GM19452 (cell line): Measurements from ENCODE around the gene CCDC33.
"Not testable (repeated sequence)": the region's sequence is repeated elsewhere in the genome, so short reads cannot be mapped to it uniquely, and the experiment has no call there.

ENCODE experiments used
- ATAC-seq: cut with Tn5 transposase; IDR thresholded peaks from one replicate; pipeline ENCODE4 v1.9.1; 2021; ENCODE audit not compliant: unreplicated experiment

The CCDC33 gene

DNA sequence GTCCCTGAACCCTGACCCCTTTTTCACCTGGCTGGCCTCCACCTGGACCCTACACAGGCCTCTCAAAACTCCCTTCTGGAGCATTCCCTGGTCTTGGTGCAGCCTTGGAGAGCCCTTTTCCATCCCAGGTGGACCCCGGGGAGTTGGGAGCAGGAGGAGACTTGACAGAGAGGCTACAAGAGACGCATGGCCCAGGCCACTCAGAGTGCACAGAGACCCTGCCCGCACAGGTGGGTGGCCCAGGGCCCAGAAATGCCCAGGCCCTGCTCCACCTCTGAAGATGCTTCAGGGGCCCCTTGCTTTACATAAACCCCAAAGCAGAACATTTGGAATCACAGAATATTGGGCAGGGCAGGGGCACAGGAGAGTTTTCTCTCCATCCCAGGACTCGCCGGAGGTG is 97.0 kb downstream of the CCDC33 start:
- ATAC-seq: no peak

DNA sequence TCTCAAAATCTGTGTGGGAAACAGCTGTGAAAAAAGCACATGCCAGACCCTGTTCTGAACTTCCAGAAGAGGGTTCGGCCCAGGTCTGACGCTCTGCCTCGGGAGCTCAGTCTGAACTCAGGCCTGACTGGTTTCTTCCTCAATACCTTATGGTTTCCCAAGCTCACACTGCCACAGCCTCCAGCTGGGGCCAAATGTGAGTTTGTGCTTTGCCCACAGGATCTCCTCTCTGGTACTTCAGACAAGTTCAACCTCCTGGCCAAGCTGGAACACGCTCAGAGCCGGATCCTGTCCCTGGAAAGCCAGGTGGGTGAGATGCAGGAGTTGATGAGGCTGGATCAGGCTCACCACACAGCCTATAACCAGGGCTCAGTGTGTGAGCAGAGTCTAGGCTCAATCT is 97.5 kb downstream of the CCDC33 start:
- no peak for ATAC-seq

DNA sequence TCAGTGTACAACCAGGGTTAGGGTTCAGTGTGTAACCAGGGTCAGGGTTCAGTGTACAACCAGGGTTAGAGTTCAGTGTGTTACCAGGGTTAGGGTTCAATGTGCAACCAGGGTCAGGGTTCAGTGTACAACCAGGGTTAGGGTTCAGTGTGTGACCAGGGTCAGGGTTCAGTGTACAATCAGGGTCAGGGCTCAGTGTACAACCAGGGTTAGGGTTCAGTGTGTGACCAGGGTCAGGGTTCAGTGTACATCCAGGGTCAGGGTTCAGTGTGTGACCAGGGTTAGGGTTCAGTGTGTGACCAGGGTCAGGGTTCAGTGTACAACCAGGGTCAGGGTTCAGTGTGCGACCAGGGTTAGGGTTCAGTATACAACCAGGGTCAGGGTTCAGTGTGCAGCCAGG is 98.0 kb downstream of the CCDC33 start:
- no peak for ATAC-seq

DNA sequence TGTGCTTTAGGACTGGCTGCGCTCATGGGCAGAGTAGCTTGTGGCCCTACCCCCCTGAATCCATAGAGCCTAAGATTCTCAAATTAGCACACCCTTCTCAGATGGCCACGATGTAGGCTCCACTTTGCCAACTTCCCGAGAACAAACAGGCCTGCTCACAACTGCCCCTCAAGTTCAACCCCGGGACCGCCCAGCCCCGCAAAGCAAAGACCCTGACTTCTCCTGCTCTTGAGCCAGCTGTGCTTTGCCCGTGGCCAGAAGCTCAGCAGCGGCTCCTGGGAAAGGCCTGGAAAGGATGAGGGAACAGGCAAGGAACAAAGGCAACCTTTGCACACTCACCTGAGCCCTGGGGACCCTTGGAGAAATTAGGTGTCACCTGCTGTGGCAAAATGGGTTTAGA is 99.3 kb downstream of the CCDC33 start:
- ATAC-seq: no peak

DNA sequence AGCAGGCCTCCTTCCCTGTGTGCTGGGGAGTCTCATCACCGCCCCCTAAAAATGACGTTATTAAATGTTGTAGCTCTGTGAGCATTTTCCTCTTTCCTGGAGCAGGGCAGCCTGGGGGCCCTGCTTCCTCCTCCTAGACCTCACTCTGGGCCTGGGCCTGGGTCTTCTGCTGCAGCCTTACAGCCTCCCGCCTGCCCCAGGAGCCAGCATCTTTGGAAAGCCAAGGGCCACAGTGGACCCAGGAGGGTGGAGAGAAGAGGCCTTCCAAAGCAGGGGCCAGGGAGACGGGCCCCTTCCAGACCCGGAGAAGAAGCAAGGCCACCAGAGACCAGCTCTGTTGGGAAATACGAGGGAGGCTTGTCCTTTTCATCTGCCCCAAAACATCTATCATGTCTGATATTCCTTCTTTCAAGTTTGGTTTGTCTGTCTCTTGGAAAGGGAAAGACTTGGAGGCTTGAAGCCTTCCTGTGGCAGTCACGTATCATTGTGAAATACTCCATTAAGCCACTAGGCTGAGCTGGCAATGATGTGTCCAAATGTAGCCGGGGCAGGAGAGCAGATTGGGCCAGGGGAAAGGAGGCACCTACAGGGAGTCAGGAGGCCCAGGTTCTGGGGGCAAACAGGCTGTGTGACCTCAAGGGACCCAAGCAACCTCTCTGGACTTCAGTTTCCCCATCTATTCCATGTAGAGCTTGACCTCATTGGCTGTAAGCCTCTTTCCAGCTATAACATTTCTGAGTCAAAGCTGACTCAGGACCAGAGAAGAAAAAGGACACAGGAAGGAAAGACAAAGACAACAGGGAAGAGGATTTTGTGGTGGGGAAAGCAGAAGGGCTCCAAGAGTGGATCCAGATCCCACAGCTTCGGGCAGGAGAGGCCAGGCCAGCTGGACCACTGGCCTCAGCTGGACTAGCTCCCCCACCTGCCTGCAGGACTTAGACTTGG is 100.2 kb downstream of the CCDC33 start:
- ATAC-seq: no peak

DNA sequence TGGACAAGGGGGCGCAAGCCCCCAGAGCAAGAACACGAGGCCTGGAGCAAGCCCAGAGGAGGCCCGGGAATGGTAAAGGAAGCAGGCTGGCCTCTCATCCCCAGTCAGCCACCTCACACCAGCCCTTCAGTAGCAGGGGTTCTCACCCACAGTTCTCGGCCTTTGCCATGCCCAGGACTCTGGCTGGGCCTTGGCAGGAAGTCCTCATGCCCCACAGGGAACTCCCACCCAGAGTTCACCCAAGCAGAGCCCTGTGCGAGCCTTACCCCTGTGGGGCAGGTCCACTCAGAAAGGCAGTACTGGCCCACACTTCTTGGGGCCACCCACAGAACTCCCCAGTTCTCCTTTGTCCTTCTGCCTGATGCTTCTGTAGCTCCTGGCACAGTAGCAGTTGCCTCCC is 101.0 kb downstream of the CCDC33 start:
- ATAC-seq: no peak

DNA sequence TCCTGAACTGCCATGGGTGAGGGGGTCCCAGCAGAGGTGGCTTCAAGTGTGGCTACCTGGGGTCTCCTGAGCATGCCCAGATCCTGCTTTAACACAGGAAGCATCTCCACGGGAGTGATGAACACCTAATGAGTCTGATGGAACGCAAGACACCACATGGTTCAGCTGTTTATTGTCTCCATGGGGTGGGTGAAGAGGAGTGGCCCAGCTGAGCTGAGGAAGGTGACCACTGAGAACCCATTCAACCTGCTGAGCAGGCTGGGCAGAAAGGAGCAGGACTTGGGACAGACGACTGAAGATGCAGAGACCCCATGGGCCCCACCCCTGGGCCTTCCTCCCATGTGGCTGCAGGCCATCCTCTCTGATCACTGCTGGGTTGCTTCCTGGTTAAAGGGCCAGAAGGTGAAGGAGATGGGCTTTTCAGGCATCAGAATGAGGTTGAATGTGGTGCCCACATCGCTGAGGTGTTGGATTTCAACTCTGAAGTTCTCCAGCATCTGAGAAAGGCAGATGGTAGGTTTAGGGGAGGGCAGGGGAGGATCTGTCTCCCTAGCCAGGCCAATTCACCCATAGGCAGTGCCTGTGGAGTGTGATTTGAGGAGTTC is 101.6 kb downstream of the CCDC33 start:
- ATAC-seq: no peak

DNA sequence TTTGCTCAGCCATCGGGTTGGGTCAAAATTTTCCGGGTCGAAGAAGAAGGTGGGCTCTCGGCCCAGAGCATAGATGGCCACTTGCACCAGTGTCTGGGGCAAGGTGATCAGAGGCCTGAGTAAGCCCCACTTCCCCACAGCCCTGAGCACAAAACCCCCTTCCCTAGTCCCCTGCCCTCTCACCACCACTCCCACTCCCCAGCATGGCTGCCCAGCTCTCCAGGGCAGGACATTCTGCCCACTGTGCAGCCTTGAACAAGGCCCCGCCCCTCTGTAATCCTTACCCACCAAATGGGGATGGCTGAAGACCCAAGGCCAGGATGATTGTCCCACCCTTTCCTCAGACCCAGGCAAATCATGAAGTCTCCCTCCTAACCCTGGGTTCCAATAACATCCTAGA is 102.5 kb downstream of the CCDC33 start:
- no peak for ATAC-seq

DNA sequence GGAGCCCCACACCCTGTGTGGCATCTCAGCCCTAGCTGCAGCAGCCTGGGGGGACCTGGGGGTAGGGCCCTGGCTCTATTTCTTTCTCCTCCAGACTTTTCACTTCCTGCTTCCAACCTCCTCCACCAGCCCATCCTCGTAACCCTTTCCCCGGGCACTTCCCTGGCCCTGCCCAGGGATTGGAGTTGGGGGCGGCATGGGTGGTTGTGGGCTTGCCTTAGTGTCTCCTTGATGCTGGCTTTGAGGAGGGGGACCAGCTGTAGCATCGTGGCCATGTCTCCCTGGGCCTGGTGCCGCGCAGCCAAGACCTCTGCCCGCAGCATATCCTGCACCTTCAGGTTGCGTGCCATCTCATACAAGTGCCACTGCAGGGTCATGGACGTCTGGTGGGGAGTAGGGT is 103.2 kb downstream of the CCDC33 start:
- ATAC-seq: no peak

DNA sequence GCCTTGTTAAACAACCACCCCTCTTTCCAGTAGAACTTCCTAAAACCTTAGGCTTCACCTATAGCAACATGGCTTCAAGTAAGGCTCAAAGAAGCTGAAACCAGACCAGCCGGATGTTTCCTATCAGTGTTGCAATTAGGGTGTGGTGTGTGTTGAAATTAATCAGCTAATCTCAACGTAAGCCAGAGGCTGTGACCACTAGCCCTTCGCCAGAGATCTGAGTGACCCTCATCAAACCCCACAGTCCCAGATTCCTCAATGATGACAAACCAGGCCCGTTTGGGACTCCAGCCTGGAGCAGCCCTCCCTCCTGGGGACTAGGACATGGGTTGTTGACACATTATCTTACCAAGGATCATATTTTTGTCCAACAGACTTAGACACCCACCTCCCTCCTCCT is 104.0 kb downstream of the CCDC33 start:
- ATAC-seq: no peak

DNA sequence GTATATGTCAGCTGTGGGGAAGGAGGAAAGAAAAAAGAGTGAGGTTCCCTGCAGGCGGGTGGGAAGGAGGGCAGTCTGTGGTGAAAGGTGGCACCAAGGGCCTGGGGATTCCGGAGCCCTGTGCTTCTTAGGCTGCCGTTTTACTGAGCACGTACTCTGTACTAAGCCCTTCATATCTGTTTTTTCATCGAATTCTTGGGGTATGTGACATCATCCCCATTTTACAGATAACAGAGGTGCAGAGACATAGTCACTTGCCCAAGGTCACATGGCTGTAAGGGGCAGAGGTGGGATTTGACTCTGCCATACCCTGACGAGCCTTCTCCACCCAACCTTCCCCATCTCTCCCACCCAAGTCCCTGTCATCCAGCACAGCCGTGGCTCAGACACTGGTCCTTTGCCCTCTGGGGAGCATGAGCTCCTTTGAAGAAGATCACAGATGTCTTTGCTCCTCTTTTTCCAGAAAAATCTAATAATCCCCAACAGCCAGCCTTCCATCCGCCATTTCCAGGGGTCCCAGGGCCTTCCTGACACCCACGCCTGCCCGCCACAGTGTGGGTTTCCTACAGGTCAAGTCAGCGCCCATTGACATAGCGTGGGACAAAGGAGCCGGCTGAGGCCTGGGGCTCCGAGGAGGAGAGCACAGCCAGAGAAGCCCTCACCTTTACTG is 107.1 kb downstream of the CCDC33 start:
- ATAC-seq: no peak

DNA sequence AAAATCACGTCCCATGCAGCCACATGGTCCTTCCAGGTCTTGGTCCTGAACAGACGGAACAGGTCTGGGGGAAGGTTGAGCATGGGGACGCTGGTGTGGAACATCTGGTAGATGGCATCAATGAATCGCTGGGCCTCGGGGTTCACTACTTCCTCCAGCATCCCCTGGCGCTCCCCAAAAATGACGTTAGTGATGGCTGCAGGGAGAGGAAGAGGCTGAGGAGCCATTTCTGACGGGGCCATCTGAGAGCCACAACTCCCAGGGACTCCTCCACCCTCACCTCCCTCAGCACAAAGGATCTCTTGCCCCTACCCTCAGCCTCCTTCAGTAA is 107.6 kb downstream of the CCDC33 start:
- ATAC-seq: no peak

DNA sequence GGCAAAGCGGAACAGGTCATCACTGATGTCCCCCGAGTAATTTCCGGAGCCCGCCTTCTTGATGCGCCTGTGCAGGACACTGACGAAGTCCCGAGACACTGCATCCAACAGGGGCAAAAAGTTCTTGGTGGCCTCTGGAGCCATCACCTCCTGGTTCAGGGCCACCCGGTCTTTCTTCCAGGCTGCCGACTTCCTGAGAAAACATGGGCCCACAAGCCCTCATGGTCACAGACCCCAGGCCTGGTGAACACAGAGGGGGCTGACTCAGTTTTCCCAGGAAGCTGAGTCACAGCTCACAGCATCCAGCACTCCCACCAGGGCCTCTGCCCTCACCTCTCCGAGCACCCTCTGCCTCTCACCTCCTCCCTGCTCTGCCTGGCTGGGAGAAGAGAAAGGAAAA is 108.9 kb downstream of the CCDC33 start:
- ATAC-seq: no peak

DNA sequence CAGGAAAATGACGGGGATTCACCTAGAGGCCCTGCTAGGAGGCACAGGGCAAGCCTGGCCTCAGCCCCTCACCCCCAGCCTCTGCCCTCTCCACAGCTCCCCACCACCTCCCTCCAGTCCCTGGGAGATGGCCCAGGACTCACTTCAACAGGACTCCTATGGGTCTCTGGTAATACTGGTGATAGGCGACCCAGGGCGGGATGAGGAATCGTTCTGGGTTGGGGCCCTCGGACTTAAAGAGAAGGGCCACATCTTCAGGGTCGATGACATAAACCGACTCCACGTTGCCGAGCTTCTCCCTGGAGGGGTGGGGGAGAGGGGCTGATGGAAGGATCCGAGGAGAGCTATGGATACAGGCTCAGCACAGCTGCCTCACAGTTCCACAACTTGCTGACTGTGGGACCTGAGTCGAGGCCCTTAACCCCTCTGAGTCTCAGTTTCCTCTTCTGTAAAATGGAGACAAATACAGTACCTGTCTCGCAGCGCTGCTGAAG is 111.7 kb downstream of the CCDC33 start:
- ATAC-seq: no peak

DNA sequence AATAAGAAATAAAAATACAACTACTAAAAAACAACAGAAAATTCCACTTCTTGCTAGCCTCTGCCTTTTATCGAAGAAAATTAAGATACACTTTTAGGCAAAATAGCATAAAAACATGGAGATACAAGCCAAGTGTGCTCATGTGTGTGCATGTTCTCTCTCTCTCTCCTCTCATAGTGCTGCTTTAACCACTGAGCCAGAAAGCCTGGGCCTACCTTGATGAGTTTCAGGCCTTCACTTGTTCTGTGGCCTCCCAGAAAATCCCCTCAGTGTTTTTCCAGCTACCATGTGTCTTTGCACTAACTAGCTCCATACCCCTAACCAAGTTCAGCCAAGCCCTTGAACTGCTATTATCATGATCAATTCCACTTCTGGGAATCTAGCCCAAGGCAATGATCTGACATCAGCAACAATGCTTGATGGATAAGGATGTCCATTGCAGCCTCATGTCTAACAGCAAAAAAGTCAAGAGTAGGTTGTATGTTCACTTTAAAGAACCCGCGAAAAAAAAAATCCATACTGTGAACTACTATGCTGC is 113.2 kb downstream of the CCDC33 start:
- no peak for ATAC-seq

DNA sequence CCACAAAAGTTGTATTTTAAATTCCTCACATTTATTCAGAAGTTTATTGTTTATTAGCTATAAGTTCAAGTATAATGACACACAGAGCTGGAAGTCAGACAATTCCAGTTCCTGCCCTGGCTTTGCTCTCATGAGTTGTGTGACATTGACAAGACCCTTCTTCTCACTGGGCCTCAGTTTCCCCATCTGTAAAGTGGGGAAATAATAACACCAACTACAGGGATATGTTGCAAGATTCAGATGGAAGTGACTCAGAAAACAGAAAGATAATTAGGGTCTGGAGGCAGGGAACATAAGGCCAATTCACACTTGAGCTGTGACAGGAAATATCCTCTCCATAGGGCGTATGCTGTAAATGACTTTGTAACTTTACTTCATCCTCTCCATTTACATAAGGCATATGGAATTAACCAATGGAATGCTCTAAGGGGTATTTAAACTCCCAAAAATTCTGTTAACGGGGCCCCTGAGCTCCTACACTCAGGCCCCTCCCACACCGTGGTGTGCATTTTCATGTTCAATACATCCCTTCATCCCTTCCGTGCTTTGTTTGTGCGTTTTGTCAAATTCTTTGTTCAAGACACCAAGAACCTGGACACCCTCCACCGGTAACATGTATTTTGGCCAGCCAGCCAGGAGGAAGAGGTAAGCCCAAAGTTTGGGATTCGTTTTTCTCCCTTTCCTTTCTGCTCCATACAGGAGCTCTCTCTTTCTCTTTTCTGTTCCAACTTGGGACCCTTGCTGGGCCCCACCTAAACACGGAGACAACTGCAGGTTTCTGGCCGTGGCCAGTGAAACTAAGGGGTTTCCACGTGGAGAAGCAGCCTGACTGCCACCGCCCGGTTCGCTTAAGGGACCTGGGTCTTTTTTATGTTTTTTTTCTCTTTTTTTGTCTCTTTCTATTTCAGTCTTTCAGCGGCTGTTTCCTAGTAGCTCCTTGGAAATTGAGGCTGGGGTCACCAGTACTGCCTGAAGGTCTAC is 114.5 kb downstream of the CCDC33 start:
- no peak for ATAC-seq

DNA sequence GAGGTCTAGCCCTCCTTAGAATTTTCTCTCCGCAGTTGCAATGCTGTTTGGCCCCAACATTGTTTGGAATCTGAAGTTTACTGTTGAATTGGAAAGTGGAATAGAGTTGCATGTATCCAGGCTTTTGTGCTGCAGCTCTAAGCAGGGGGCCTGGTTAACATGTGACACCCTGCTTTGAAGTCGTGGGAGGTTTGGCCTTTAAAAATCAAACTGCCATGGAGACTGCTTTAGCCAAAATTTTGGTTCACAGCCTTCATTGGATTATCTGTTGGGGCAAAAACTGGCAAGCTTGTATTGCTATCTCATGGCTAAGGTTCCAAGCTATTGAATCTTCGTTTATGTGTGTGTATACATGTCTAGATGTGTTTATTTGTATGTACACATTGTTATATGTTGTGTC is 115.5 kb downstream of the CCDC33 start:
- no peak for ATAC-seq

DNA sequence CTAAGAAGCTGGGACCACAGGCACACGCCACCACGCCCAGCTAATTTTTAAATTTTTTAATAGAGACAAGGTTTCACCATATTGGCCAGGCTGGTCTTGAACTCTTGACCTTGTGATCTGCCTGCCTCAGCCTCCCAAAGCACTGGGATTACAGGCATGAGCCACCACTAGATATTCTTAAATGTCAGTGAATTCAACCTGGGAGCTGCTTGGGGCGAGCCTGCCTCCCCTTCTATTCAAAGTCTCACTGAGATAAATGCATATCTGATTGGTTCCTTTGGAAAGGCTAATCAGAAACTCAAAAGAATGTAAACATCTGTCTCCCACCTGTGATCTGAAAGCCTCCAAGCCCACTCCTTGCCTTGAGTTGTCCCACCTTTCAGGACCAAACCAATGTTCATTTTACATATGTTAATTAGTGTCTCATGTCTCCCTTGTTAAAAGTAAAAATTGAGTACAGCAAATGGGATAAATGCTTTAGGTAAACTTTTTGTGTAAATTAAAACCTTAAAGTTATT is 116.3 kb downstream of the CCDC33 start:
- ATAC-seq: no peak

DNA sequence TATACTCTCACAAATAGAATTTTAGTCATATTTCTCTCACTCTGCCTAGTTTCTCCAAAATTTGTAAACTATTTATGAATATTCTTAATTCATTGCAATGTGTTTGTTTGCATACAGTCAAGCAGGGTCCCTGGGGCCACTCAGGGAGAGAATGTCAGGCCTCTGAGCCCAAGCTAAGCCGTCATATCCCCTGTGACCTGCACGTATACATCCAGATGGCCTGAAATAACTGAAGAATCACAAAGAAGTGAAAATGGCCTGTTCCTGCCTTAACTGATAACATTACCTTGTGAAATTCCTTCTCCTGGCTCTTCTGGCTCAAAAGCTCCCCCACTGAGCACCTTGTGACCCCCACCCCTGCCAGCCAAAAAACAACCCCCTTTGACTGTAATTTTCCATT is 117.9 kb downstream of the CCDC33 start:
- ATAC-seq: not testable (repeated sequence)

DNA sequence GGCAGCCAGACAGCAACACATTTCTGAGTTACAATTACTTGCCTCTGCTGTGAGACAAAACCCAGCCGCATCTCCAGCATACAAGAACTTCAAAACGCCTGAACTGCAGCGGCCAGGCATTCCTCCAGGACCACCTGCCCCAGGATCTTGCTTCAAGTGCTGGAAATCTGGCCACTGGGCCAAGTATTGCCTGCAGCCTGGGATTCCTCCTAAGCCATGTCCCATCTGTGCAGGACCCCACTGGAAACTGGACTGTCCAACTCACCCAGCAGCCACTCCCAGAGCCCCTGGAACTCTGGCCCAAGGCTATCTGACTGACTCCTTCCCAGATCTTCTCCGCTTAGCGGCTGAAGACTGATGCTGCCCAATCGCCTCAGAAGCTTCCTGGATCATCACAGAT is 119.9 kb downstream of the CCDC33 start:
- ATAC-seq: not testable (repeated sequence)
